Peyer's patch (tissue), 4 donors: ENCODE data around the gene IMPACT. TPM values are rescaled to one million over a fixed set of nuclear protein-coding genes. Genes with fewer than 3 reads are reported as not detected.

Experiments
- DNase-seq, 3 donors: peaks; one replicate each; pipeline ENCODE4 v3.0.0-alpha.2; 2017 to 2019
- H3K27ac ChIP-seq, 4 donors: fragments of 200-600 bp; sonication (generic); one replicate each; pipeline ENCODE4 v1.5.1; 2016 to 2019
- H3K27me3 ChIP-seq, 2 donors: fragments of 200-600 bp; sonication (generic); one replicate each; pipeline ENCODE4 v1.5.1; 2019
- H3K36me3 ChIP-seq, 3 donors: fragments of 200-600 bp; sonication (generic); one replicate each; pipeline ENCODE4 v1.5.1; 2016 to 2019
- H3K4me1 ChIP-seq, 4 donors: fragments of 200-600 bp; sonication (generic); one replicate each; pipeline ENCODE4 v1.5.1; 2016 to 2019
- H3K4me3 ChIP-seq, 4 donors: fragments of 200-600 bp; sonication (generic); 1 replicate in 3 of 4; 2 replicates in 1 of 4; pipeline ENCODE4 v1.5.1; 2016 to 2019; ENCODE audit warnings: mild to moderate bottlenecking in 1 of 4
- H3K9me3 ChIP-seq, 4 donors: fragments of 200-600 bp; sonication (generic); one replicate each; pipeline ENCODE4 v1.5.1; 2016 to 2019; ENCODE audit warnings: mild to moderate bottlenecking in 1 of 4
- CTCF ChIP-seq, 6 experiments: fragments of 450-650 bp in 4 of 6; fragments of 200-600 bp in 2 of 6; sonication (generic) in 1 of 6; IDR thresholded peaks; one replicate each; pipeline ENCODE4 v1.5.1; 2017 to 2019; ENCODE audit warnings: antibody characterized with exemption in 6 of 6, mild to moderate bottlenecking in 3 of 6, moderate library complexity in 1 of 6
- POLR2A ChIP-seq, 2 donors: fragments of 450-650 bp; IDR thresholded peaks; one replicate each; pipeline ENCODE4 v1.5.1; 2017; ENCODE audit warnings: antibody characterized with exemption in 2 of 2, mild to moderate bottlenecking in 2 of 2, moderate library complexity in 2 of 2
- total RNA-seq, 4 donors: library from RNA; depleted of rRNA; stranded (reverse); fragments of >200 nt; gene quantifications; one replicate each; pipeline ENCODE4 v1.1.0, GENCODE V29; 2016

Gene IMPACT
- total RNA-seq, 4 donors from 2014 or later = 10.3 to 18.2 (median 13.8) TPM

- Histone ChIP-seq H3K36me3 (no peaks in the 10 kb centered on the region), H3K27ac (no peak overlapping the region), H3K9me3 (no peaks in the 10 kb centered on the region), H3K4me1 (no peaks in the 10 kb centered on the region), H3K27me3 (no peaks in the 10 kb centered on the region), H3K4me3 (no peak overlapping the region)
- TF ChIP-seq POLR2A (IDR thresholded peaks at IDR 0.05) = no peak
- no peak for TF ChIP-seq CTCF (IDR thresholded peaks at IDR 0.05)
- no peak for DNase-seq
These were observed 37.5 kb upstream of the IMPACT start for GRCh38 chr18:24388957-24389356.

- TF ChIP-seq POLR2A (IDR thresholded peaks at IDR 0.05) (no peak), CTCF (IDR thresholded peaks at IDR 0.05) (no peak)
- peaks cover 0 to 9% (median 4%) of the 10 kb centered on the region in 4 donors for H3K4me1 ChIP-seq
- no peak for DNase-seq
- no peak overlapping the region for H3K27ac ChIP-seq
- no peaks in the 10 kb centered on the region for H3K27me3 ChIP-seq
- H3K36me3 ChIP-seq = no peaks in the 10 kb centered on the region
- no peak overlapping the region for H3K4me3 ChIP-seq
- no peaks in the 10 kb centered on the region for H3K9me3 ChIP-seq
These were observed 31.2 kb upstream of the IMPACT start for GRCh38 chr18:24395049-24395795.

GRCh38 chr18:24396082-24396633 lies 30.3 kb upstream of the IMPACT start:
- Histone ChIP-seq H3K36me3 (no peaks in the 10 kb centered on the region), H3K4me1 (peaks cover 0 to 9% (median 4%) of the 10 kb centered on the region in 4 donors), H3K27me3 (no peaks in the 10 kb centered on the region), H3K9me3 (no peaks in the 10 kb centered on the region), H3K27ac (no peak overlapping the region), H3K4me3 (no peak overlapping the region)
- TF ChIP-seq CTCF (IDR thresholded peaks at IDR 0.05) (no peak), POLR2A (IDR thresholded peaks at IDR 0.05) (no peak)
- DNase-seq = no peak

- Histone ChIP-seq H3K9me3 (no peaks in the 10 kb centered on the region), H3K36me3 (no peaks in the 10 kb centered on the region), H3K27ac (peak overlapping the region; percentile 74 to 87 (median 76)), H3K4me1 (peaks cover 0 to 9% (median 4%) of the 10 kb centered on the region in 4 donors), H3K4me3 (peak overlapping the region; percentile 63 to 82 (median 71)), H3K27me3 (no peaks in the 10 kb centered on the region)
- TF ChIP-seq CTCF (IDR thresholded peaks at IDR 0.05) (no peak), POLR2A (IDR thresholded peaks at IDR 0.05) (no peak)
- peak in 2 of 3 donors; percentile 58 to 84 for DNase-seq
These were observed 29.3 kb upstream of the IMPACT start for GRCh38 chr18:24397131-24397693.

GRCh38 chr18:24397694-24398368 lies 28.6 kb upstream of the IMPACT start, which contains the start of gene OSBPL1A:
Gene OSBPL1A, minus strand, starts transcription at chr18:24397824. Its CDS starts 20,291 bp downstream, at chr18:24377533.
- Histone ChIP-seq H3K27me3 (no peaks in the 10 kb centered on the region), H3K27ac (peak within 1 kb of the TSS; percentile 74 to 87 (median 76)), H3K36me3 (no peaks in the 10 kb centered on the region), H3K4me1 (peaks cover 0 to 9% (median 4%) of the 10 kb centered on the region in 4 donors), H3K9me3 (no peaks in the 10 kb centered on the region), H3K4me3 (peak within 1 kb of the TSS; percentile 63 to 82 (median 71))
- DNase-seq = peak; percentile 75 to 97 (median 95)
- TF ChIP-seq POLR2A (IDR thresholded peaks at IDR 0.05) (peak; percentile 41 to 61), CTCF (IDR thresholded peaks at IDR 0.05) (no peak)
